GM21737 (cell line): ENCODE results near the gene GP1BB.
"Not testable (repeated sequence)": the region's sequence is repeated elsewhere in the genome, so short reads cannot be mapped to it uniquely, and the experiment has no call there.

Experiments used
- ATAC-seq: cut with Tn5 transposase; IDR thresholded peaks from one replicate; pipeline ENCODE4 v1.9.1; 2021; ENCODE audit warnings: mild to moderate bottlenecking, moderate library complexity; ENCODE audit not compliant: unreplicated experiment

Gene GP1BB

DNA sequence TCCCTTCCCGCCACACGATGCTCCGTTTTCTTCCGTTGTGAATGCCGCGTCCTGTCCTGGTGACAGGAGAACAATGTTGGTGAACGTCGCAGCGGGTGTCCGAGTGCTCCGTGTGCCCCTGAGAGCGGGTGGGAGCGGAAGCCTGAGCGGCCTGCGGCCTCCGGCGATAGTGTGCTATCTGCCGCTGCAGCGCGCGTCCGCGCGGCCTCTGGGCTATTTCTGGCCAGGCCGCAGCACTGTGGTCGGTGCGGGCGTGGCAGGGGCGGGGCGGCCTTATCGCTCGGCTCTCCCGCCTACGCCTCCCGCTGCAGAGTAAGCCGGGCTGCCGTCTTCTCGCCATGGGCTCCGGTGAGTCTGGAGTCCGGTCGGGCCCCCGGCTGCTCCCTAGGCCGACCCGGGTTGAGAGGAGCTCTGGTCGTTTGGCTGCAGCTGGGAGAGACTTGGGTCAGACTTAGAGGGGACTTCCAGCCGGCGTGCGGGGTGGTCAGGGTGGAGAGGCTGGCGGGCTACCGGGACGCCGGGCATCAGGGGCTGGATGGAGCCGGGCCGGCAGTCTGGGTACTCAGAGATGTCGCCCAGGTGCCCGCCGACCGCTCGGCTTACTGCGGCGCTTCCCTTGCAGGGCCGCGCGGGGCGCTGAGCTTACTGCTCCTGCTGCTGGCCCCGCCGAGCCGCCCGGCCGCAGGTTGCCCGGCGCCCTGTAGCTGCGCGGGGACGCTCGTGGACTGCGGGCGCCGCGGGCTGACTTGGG is at the start of gene GP1BB:
GP1BB (plus strand) TSS at position 308 of the 751 bp plus-strand sequence; CDS start at position 339, 31 bp downstream.
- no peak for ATAC-seq

GRCh38 chr22:19673660-19674059 is 49.7 kb upstream of the GP1BB start:
- no peak for ATAC-seq

GRCh38 chr22:19674129-19674928 is 49.0 kb upstream of the GP1BB start:
- no peak for ATAC-seq

GRCh38 chr22:19674929-19675253 is 48.4 kb upstream of the GP1BB start:
- ATAC-seq: no peak

GRCh38 chr22:19675428-19675827 is 47.9 kb upstream of the GP1BB start:
- no peak for ATAC-seq

GRCh38 chr22:19676437-19676836 is 46.9 kb upstream of the GP1BB start:
- not testable (repeated sequence) for ATAC-seq

GRCh38 chr22:19678949-19679521 is 44.3 kb upstream of the GP1BB start:
- ATAC-seq: no peak

- no peak for ATAC-seq
Observed at GRCh38 chr22:19679522-19680101, 43.7 kb upstream of the GP1BB start.

- no peak for ATAC-seq
Observed at GRCh38 chr22:19680287-19680881, 43.0 kb upstream of the GP1BB start.

- ATAC-seq: no peak
Observed at GRCh38 chr22:19680911-19681862, 42.2 kb upstream of the GP1BB start.

- ATAC-seq: no peak
Observed at GRCh38 chr22:19681863-19682245, 41.5 kb upstream of the GP1BB start.

GRCh38 chr22:19686946-19687345 is 36.4 kb upstream of the GP1BB start:
- no peak for ATAC-seq

DNA sequence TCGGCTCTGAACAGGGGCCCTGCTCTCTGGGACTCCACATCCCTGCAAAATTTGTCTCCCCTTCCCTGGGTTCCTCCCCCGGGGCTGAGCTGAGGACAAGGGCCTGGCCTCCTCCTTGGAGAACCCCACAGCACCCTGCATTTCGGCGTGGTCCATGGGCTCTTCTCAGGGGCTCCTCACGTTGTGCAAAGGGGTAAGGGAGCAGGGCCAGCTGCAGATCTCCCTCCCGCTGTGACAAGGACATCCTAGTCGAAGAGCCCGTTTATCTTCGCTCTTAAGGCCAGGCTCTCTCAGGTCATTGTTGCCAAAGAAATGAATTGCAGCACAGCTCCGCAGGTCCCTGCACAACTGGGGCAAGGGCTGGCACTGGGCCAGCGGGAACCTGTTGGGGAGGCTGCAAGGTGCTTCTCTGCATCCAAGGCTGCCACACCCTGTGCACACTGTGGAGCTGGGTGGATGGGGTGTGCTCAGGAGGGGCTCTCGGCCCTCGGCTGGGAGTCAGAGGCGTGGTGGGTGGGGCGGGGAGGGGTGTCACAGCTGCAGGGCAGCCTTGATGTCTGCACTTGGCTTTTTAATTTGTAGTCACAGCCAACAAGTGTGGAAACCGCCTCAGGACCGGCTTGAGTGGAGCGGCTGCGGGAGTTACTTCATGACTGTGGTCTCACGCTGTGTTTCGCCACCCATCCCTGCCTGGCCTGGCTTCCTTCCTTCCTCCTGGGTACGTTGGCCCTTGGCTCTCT is 35.6 kb upstream of the GP1BB start:
- no peak for ATAC-seq

DNA sequence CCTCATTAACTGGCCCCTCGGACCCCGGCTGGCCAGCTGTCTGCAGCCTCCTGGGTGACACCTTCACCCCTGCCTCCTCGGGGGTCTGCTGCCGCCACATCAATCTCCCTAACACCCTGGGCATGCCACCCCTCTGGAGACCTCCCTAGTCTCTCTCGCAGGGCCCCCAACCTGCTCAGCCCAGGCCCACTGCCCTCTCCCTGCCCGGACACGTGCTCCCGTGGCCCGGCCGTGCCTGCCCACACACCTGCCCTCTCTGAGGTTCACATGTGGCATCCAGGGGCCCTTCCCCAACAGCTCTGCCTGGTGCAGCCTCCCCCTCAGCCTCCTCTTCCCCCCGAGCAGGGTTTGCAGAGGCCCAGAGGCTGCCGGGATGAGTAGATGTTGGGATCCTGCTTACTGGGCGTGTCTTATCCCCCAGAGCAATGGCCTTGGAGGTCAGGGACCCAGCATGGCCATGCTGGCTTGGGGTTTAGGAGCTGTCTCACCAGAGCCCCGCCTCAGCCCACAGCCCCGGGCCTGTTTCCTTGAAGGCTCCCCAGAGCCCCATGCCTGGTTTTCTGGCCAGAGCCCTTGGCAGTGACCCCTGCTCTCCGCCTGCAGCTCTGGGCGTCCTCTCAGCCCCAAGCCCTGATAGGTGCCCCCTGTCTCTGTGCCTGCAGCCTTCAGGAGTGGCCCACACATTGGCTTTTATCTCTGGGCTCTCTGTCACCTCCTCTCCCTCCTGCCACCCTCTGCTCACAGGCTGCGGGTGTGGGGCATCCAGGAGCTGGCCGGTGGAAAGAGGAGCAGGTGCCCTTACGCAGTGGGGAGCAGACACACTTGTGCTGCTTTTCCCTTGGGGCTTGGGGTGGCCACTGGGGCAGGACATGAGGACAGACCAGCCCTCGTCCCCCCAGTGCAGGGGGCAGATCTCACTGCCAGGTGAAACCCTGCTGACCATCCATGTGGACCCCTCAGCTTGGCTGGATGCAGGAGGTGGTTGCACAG is 34.7 kb upstream of the GP1BB start:
- no peak for ATAC-seq

DNA sequence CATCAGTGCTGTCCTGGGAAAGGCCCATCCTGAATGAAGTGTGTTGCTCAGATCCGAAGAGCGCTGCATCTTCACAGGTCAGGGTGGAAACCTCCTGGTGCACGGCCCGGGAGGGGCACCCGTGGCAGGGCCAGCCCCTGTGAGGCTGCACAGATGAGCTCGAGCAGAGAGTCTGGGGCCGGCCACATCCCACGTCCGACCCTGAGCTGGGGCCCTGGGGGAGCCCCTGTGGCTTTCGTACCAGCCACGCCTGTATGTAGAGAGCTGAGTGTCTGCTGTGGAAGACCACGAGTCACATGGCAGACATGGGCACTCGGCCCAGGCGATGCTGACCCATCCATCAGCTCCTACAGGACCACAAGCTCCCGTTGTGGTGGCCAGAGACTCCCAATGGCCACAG is 33.9 kb upstream of the GP1BB start:
- ATAC-seq: no peak

GRCh38 chr22:19691007-19691720 is 32.2 kb upstream of the GP1BB start:
- no peak for ATAC-seq

DNA sequence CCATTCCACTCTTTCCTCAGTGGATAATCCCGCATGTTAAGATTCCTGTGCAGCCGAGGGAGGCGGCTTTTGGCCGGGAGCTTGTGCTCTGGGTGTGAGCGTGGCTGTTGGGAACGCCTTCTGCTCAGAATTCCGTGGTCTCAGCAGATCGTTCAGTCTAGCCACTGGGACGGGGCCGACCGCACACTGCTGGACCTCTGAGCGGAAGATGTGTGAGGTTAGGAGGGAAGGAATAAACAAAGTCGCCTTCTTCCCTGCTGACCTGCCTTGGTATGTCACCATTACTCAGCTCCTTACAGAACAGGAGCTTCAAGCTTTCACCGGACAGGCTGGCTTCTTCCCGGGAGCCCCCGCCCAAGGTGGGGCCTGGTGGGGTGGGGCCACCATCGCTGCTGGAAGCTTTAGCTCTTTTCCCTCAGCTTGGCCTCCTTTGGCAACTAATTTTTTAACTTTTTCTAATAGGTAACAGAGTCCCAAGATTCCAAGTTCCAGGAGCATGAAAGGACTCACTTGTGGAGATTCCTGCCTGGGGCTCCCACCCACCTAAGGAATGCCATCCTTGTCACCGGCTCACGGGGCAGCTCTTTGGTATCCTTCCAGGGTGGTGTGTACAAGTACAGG is 31.5 kb upstream of the GP1BB start:
- ATAC-seq: no peak
